HG02870 (cell line): ENCODE measurements around the gene ACAD10.
"Not testable (repeated sequence)": the region's sequence is repeated elsewhere in the genome, so short reads cannot be mapped to it uniquely, and the experiment has no call there.

Experiments used
- ATAC-seq: cut with Tn5 transposase; IDR thresholded peaks from one replicate; pipeline ENCODE4 v1.9.1; 2021; ENCODE audit warnings: mild to moderate bottlenecking, moderate library complexity; ENCODE audit not compliant: unreplicated experiment

ACAD10 gene

GRCh38 chr12:111748151-111748672, 62.4 kb downstream of the ACAD10 start:
- no peak for ATAC-seq

GRCh38 chr12:111748867-111749266, 63.0 kb downstream of the ACAD10 start:
- ATAC-seq = no peak

- no peak for ATAC-seq
Measured at GRCh38 chr12:111749391-111749790, 63.5 kb downstream of the ACAD10 start.

GRCh38 chr12:111753144-111753881, 67.5 kb downstream of the ACAD10 start:
- ATAC-seq = no peak

- no peak for ATAC-seq
Measured at GRCh38 chr12:111754671-111755070, 68.8 kb downstream of the ACAD10 start.

GRCh38 chr12:111756196-111756595, 70.3 kb downstream of the ACAD10 start:
- ATAC-seq = no peak

- no peak for ATAC-seq
Measured at GRCh38 chr12:111756681-111757080, 70.8 kb downstream of the ACAD10 start.

GRCh38 chr12:111757361-111758119, 71.7 kb downstream of the ACAD10 start:
- ATAC-seq = no peak

GRCh38 chr12:111758120-111758561, 72.3 kb downstream of the ACAD10 start:
- no peak for ATAC-seq

GRCh38 chr12:111759271-111759670, 73.4 kb downstream of the ACAD10 start:
- ATAC-seq = no peak

- no peak for ATAC-seq
Measured at GRCh38 chr12:111759991-111760390, 74.1 kb downstream of the ACAD10 start.

GRCh38 chr12:111761099-111761498, 75.2 kb downstream of the ACAD10 start:
- ATAC-seq = no peak

- no peak for ATAC-seq
Measured at GRCh38 chr12:111761706-111762105, 75.9 kb downstream of the ACAD10 start.

- ATAC-seq = not testable (repeated sequence)
Measured at GRCh38 chr12:111763552-111763951, 77.7 kb downstream of the ACAD10 start.

- no peak for ATAC-seq
Measured at GRCh38 chr12:111764120-111764821, 78.4 kb downstream of the ACAD10 start.

- ATAC-seq = peak; percentile 37
Measured at GRCh38 chr12:111766608-111767361, 80.9 kb downstream of the ACAD10 start, which contains the start of gene ALDH2. ALDH2 (plus strand) TSS chr12:111766933; CDS start chr12:111766983, 50 bp downstream.

- ATAC-seq = no peak
Measured at GRCh38 chr12:111767362-111768158, 81.7 kb downstream of the ACAD10 start.

GRCh38 chr12:111768159-111768895, 82.5 kb downstream of the ACAD10 start:
- ATAC-seq = no peak

- ATAC-seq = no peak
Measured at GRCh38 chr12:111769599-111769998, 83.7 kb downstream of the ACAD10 start.
